Daoy (cell line): ENCODE measurements around the gene STYXL1. TPM values are rescaled to one million over a fixed set of nuclear protein-coding genes. Genes with fewer than 3 reads are reported as not detected.
"Not testable (repeated sequence)": the region's sequence is repeated elsewhere in the genome, so short reads cannot be mapped to it uniquely, and the experiment has no call there.

Source experiments
- DNase-seq: peaks from one replicate; pipeline ENCODE4 v3.0.0-alpha.2; 2015; ENCODE audit warnings: low read depth
- total RNA-seq: library from RNA; depleted of rRNA; stranded (reverse); fragments of >200 nt; shearing (Covaris generic); gene quantifications from 2 replicates; pipeline ENCODE4 v1.2.3, GENCODE V29; 2014

Gene STYXL1
- total RNA-seq, 1 experiment from 2014 or later, result 109 TPM

- DNase-seq, result no peak
Measured at GRCh38 chr7:76037310-76037709, 10.5 kb downstream of the STYXL1 start.

- DNase-seq, result no peak
Measured at GRCh38 chr7:76031964-76032363, 15.8 kb downstream of the STYXL1 start.

DNA sequence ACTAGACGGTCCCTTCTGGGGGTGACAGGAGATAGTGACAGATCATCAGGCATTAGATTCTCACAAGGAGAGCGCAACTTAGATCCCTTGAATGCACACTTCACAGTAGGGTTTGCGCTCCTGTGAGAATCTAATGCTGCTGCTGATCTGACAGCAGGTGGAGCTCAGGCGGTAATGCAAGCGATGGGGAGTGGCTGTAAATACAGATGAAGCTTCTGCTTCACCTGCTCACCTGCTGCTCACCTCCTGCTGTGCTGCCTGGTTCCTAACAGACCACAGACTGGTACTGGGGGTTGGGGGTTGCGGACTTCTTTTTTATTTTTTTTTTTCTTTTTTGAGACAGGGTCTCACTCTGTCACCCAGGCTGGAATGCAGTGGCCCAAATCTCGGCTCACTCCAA, 18.1 kb downstream of the STYXL1 start:
- not testable (repeated sequence) for DNase-seq

GRCh38 chr7:76023002-76023401, 24.8 kb downstream of the STYXL1 start:
- no peak for DNase-seq

GRCh38 chr7:76022026-76022780, 25.6 kb downstream of the STYXL1 start:
- DNase-seq, result no peak

GRCh38 chr7:76020031-76020714, 27.6 kb downstream of the STYXL1 start:
- peak; percentile 57 for DNase-seq

DNA sequence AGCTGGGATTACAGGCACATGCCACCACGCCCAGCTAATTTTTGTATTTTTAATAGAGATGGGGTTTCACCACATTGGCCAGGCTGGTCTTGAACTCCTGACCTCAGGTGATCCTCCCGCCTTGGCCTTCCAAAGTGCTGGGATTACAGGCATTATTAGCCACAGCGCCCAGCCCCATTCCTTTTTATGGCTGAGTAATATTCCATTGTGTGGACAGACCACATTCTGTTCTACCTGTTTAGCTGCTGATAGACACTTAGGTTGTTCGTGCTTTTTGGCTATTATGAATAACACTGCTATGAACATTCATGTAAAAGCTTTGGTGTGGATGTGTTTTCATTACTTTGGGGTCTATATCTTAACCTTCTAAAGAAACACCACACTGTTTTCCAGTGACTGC, 29.3 kb downstream of the STYXL1 start:
- not testable (repeated sequence) for DNase-seq

DNA sequence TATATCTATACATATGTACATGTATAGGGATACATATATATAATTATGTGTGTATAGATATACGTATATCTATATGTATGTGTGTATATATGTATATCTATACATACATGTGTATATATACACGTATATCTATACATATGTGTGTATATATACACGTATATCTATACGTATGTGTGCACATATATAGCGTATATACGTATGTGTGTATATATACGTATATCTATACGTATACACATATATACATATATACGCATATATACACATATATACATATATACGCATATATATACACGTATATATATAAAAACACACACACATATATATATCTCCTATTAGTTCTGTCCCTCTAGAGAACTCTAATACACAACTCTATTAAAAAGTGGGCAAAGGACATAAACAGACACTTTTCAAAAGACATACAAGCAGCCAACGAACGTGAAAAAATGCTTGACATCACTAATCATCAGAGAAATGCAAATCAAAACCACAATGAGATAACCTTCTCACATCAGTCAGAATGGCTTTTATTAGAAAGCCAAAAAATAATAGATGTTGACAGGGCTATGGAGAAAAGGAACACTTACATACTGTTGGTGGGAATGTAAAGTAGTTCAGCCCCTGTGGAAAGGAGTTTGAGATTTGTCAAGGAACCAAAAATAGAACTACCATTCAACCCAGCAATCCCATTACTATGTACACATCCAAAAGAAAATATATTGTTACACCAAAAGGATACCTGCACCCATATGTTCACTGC, 31.4 kb downstream of the STYXL1 start:
- no peak for DNase-seq

GRCh38 chr7:76011442-76011861, 36.3 kb downstream of the STYXL1 start:
- DNase-seq, result no peak

GRCh38 chr7:76009672-76010600, 37.9 kb downstream of the STYXL1 start:
- no peak for DNase-seq

DNA sequence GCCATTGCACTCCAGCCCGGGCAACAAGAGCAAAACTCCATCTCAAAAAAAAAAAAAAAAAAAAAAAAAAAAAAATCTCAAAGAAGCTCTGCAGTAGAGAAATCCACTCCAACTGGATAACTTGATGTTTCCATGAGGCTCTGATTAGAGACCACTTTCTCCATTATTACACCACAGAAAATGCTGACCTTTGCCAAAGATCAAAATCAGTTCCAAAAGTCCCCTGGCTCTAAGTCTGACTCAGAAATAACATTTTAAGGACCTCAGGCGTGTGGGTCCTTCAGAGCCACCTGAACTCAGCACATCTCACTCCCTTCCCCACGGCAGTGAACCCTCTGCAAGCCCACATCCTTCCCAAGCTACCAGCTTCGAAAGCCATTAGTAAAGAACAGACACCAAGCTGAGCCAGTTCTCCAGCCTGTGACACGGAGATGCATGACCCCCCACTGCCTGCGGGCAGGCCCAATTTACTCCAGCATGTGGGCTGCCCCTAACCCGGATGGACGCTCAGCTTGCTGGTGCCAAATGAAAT, 39.6 kb downstream of the STYXL1 start:
- DNase-seq, result no peak

GRCh38 chr7:76005004-76005403, 42.8 kb downstream of the STYXL1 start:
- DNase-seq, result not testable (repeated sequence)

- DNase-seq, result no peak
Measured at GRCh38 chr7:76003351-76003750, 44.4 kb downstream of the STYXL1 start.

GRCh38 chr7:76002822-76003221, 45.0 kb downstream of the STYXL1 start:
- DNase-seq, result no peak

DNA sequence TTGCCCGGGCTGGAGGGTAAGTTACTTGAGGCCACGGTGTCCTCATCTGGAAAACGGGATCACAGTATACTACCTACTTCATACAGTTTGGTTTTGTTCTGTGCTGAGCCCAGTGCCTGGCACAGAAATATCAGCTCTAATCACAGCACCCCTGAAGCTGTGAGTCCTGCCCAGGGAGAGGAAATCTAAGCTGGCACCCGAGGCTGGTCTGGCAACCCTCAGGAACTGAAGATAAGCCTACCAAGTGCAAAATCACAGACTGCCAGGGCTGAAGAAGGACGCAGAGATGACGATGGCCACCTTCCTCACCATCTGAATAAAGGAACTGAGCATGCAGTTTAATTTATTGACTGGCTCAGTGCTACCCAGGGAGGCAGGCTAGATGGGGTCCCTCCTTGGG, 45.7 kb downstream of the STYXL1 start:
- no peak for DNase-seq

- DNase-seq, result no peak
Measured at GRCh38 chr7:76000566-76000965, 47.2 kb downstream of the STYXL1 start.

DNA sequence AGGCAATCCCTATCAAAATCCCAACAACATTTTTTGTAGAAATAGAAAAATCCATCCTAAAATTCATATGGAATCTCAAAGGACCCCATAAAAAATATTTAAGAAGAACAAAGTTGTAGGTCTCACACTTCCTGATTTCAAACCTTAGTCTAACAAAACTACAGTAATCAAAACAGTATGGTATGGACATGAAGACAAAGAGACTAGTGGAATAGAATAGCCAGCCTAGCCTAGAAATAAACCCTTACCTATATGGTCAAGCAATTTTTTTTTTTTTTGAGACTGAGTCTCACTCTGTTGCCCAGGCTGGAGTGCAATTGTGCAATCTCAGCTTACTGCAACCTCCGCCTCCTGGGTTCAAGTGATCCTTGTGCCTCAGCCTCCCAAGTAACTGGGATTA, 49.8 kb downstream of the STYXL1 start:
- no peak for DNase-seq

DNA sequence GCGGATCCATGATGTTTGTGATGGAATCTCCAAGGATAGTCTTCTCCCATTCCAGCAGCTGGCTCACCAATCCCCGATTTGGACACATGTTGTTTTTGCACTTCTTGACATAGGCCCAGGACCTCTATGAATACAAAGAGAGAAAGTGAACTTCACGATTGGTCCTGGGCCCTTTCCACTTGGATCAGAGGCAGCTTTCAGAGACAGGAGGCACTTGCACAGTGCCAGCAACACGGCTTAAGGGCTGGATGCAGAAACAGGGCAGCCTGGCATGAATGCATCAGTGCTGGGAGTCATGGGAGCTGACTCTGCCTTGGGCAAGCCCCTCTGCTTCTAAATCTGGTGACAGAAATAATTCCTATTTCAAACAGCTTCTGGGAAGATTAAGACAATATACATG, 51.3 kb downstream of the STYXL1 start:
- DNase-seq, result no peak

DNA sequence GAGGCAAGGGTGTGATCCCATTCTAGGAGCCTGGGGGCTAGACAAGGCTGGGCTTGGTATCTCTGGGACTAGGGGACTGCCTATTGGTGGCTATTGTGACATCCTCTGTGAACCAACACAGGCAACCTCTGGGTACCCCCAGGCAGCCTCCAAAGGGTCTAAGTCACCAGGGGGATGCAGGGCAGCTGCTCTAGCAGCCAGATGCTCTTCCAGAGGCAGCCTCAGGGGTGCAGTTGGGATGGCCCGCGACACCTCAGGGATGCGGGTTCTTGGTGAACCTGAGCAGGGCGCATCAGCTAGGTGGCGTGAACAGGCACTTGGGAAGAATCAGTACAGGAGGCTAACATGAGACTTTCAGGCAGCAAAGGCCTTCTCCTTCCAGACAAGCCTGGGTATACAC, 51.8 kb downstream of the STYXL1 start:
- DNase-seq, result no peak

DNA sequence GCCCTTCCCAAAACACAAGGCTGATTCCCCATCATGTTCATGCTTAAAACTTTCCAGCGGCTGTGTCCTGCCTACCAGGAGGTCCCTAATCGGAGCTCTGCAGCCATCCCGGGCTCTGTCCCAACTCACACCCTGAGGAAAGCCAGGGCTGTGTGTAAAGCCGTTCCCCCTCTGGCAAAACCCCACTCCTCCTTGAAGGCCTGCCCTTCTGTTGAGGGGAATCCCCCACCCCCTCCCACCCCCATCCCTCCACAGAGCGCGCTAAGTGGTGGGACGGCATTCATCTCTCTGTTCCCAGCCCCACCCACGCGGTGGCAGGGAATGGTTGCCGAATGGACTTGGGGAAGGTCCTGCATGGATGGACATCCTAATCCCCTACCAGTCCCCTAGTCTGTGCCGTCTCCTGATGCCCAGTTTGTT, 52.7 kb downstream of the STYXL1 start:
- no peak for DNase-seq

- peak; percentile 94 for DNase-seq
Measured at GRCh38 chr7:75994388-75995051, 53.3 kb downstream of the STYXL1 start, which contains the start of gene TMEM120A. Gene TMEM120A, minus strand, starts transcription at chr7:75994595. Its CDS starts 25 bp downstream, at chr7:75994570.
